Sigmoid colon (tissue), 7 donors: ENCODE results near the gene DIS3L2. TPM values are rescaled to one million over a fixed set of nuclear protein-coding genes. Genes with fewer than 3 reads are reported as not detected.
A peak's percentile ranks its signal among the peaks of the same experiment; 100 is the strongest.

ENCODE experiments used
- DNase-seq: peaks from one replicate; pipeline ENCODE4 v3.0.0-alpha.2; 2019
- H3K27ac ChIP-seq, 4 donors: fragments of 200-600 bp; sonication (generic); one replicate each; pipeline ENCODE4 v1.5.1; 2016 to 2019; ENCODE audit warnings: mild to moderate bottlenecking in 1 of 4
- H3K27me3 ChIP-seq, 3 donors: fragments of 200-600 bp; sonication (generic); one replicate each; pipeline ENCODE4 v1.5.1; 2019; ENCODE audit warnings: mild to moderate bottlenecking in 1 of 3
- H3K36me3 ChIP-seq, 4 donors: fragments of 200-600 bp; sonication (generic); one replicate each; pipeline ENCODE4 v1.5.1; 2016 to 2019
- H3K4me1 ChIP-seq, 4 donors: fragments of 200-600 bp; sonication (generic); one replicate each; pipeline ENCODE4 v1.5.1; 2017 to 2019
- H3K4me3 ChIP-seq, 4 donors: fragments of 200-600 bp; sonication (generic); one replicate each; pipeline ENCODE4 v1.5.1; 2017 to 2019; ENCODE audit warnings: mild to moderate bottlenecking in 2 of 4, moderate library complexity in 1 of 4
- H3K9me3 ChIP-seq, 4 donors: fragments of 200-600 bp in 3 of 4; sonication (generic) in 3 of 4; one replicate each; pipeline versions ENCODE4 v1.5.1 to v1.6.1; 2013 to 2019
- EP300 ChIP-seq, 4 donors: sonication (generic); formaldehyde crosslinking; IDR thresholded peaks; one replicate each; pipeline ENCODE4 v1.6.1; 2017; ENCODE audit warnings: antibody characterized with exemption in 4 of 4
- POLR2A ChIP-seq, 2 donors: fragments of 450-650 bp; IDR thresholded peaks; one replicate each; pipeline ENCODE4 v1.6.1; 2016; ENCODE audit warnings: antibody characterized with exemption in 2 of 2, mild to moderate bottlenecking in 2 of 2, moderate library complexity in 2 of 2
- POLR2AphosphoS5 ChIP-seq, 4 donors: sonication (generic); formaldehyde crosslinking; IDR thresholded peaks; one replicate each; pipeline ENCODE4 v1.6.1; 2017; ENCODE audit warnings: antibody characterized with exemption in 4 of 4
- WGBS, 2 donors: extraction: QIAGEN DNeasy Blood & Tissue Kit; methylation state at CpG; one replicate each; pipeline ENCODE4 v1.1.7; 2013; 5-methylcytosine and 5-hydroxymethylcytosine counted together
- intact Hi-C: fragments of 100-400 bp; cut with DNase I; formaldehyde crosslinking; loops from one replicate; pipeline ENCODE4 v1.15.1; 2023
- polyA plus RNA-seq, 3 donors: library from polyadenylated mRNA; stranded (reverse); fragments of 200-250 nt; gene quantifications; one replicate each; pipeline ENCODE4 v1.2.3, GENCODE V29; 2013
- total RNA-seq, 4 donors: library from RNA; depleted of rRNA; stranded (reverse); fragments of >200 nt; gene quantifications; one replicate each; pipeline ENCODE4 v1.1.0, GENCODE V29; 2016
- TF ChIP-seq, protein P1 (sequence below), 4 experiments: fragments of 450-650 bp in 3 of 4; fragments of 200-600 bp in 1 of 4; IDR thresholded peaks; one replicate each; pipeline ENCODE4 v1.5.1; 2016 to 2019; ENCODE audit warnings: antibody characterized with exemption in 4 of 4, mild to moderate bottlenecking in 3 of 4, moderate library complexity in 2 of 4
- donor health status: healthy with polysubstance abuse.
- donor health status: Bipolar disorder and iron deficiency.
- donor health status: healthy.

Gene DIS3L2
- total and polyA plus RNA-seq, 7 donors = 8.8 to 37.9 (median 22.5) TPM

DNA sequence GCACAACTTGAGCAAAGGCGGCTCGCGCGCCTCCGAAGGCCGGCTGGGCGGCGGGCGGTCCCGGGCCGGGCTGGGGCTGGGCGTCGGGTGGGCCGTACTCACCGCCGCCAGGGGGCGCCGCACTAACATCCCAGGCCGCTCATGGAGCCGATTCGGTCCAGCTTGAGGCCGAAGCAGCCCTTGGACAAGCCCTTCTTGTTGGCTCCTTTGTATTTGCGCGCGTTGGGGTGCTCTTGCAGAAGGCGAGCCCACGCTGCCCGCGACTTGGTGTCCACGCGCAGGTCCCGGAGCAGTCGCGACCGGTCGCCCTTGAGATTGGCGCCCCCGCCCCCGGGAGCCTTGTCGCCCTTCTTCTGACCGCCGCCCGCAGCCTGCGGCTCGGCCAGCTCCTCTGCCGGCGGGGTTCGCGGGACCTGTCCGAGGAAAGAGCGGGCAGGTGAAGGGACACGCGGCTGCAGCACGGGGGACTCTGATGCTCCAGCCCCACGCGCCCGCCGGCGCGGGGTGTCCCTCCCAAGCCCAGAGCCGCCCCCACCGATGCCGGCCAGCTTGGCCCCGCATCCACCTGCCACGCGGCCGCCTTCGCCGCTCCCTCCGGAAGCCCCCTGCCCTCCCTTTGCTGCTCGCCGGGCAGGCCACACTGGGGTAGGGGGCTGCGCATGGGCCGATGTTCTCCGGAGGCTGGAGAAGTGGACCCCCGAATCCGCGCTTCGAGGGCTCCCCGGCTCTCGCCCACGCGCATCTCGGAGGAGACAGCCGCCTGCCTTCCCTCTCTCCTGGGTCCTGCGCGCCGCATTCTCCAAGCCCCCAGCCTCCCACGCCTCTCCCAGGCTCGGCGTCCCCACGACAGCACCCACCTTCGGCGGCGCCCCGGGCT, 36.0 kb upstream of the DIS3L2 start:
- WGBS, 2 donors = 1 to 2% methylated on average over 96 of the region's 96 CpGs
- peak; percentile 90 for DNase-seq
- Histone ChIP-seq H3K9me3 (no peaks in the 10 kb centered on the region), H3K27me3 (peaks cover 15 to 85% (median 44%) of the 10 kb centered on the region in 3 donors), H3K4me3 (peak overlapping the region; percentile 13 to 48 (median 38)), H3K36me3 (no peaks in the 10 kb centered on the region), H3K27ac (no peak overlapping the region), H3K4me1 (peaks cover 0 to 29% (median 20%) of the 10 kb centered on the region in 4 donors)
- TF ChIP-seq EP300 (IDR thresholded peaks at IDR 0.05) = no peak
- TF ChIP-seq, protein P1, sequence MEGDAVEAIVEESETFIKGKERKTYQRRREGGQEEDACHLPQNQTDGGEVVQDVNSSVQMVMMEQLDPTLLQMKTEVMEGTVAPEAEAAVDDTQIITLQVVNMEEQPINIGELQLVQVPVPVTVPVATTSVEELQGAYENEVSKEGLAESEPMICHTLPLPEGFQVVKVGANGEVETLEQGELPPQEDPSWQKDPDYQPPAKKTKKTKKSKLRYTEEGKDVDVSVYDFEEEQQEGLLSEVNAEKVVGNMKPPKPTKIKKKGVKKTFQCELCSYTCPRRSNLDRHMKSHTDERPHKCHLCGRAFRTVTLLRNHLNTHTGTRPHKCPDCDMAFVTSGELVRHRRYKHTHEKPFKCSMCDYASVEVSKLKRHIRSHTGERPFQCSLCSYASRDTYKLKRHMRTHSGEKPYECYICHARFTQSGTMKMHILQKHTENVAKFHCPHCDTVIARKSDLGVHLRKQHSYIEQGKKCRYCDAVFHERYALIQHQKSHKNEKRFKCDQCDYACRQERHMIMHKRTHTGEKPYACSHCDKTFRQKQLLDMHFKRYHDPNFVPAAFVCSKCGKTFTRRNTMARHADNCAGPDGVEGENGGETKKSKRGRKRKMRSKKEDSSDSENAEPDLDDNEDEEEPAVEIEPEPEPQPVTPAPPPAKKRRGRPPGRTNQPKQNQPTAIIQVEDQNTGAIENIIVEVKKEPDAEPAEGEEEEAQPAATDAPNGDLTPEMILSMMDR (IDR thresholded peaks at IDR 0.05) = peak; percentile 37 to 91 (median 67)
- intact Hi-C loops = loop anchor here (1.0 to 2.0 kb wide), 2 partner anchors 217 to 401 kb away; no protein-coding TSS in a partner anchor

DNA sequence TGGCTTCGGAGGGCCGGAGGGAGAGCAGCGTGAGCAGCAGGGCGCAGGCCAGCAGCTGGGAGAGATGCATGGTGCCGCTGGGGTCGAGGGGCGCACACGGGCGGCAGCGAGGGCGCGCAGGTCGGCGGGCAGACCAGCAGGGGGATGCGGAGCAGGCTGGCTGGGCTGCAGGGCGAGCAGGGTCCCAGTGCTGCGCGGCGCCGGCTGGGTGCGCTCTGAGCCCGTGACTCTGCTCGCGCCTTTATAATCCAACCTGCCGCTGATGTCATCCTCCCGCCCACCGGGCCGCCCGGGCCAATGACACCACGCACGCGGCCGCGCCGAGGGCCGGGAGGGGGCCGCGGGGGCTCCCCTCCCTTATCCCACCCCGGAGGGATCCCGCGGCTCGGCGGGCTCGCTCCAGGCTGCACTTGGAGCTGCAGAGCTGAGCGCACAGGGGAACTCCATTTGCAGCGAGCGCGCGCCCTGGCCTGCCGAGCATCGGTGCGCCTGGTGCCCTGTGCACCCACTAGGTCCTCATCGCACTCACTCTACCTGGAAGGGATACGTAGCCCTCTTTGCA, 35.3 kb upstream of the DIS3L2 start, which contains the start of gene NPPC:
NPPC (minus strand) TSS at position 217 of the 562 bp plus-strand sequence; CDS start at position 70, 147 bp downstream.
- Histone ChIP-seq H3K4me1 (peaks cover 0 to 29% (median 20%) of the 10 kb centered on the region in 4 donors), H3K27ac (no peak within 1 kb of the TSS), H3K27me3 (peaks cover 15 to 78% (median 44%) of the 10 kb centered on the region in 3 donors), H3K9me3 (no peaks in the 10 kb centered on the region), H3K4me3 (peak within 1 kb of the TSS; percentile 13 to 48 (median 38)), H3K36me3 (no peaks in the 10 kb centered on the region)
- intact Hi-C loops = no loop called here
- DNase-seq = peak; percentile 76
- TF ChIP-seq EP300 (IDR thresholded peaks at IDR 0.05) (no peak), POLR2AphosphoS5 (IDR thresholded peaks at IDR 0.05) (peak in 2 of 4 donors; percentile 43 to 55), POLR2A (IDR thresholded peaks at IDR 0.05) (no peak)
- TF ChIP-seq, protein P1 (IDR thresholded peaks at IDR 0.05) = no peak
- WGBS, 2 donors = 0 to 1% methylated on average over 54 of the region's 54 CpGs

DNA sequence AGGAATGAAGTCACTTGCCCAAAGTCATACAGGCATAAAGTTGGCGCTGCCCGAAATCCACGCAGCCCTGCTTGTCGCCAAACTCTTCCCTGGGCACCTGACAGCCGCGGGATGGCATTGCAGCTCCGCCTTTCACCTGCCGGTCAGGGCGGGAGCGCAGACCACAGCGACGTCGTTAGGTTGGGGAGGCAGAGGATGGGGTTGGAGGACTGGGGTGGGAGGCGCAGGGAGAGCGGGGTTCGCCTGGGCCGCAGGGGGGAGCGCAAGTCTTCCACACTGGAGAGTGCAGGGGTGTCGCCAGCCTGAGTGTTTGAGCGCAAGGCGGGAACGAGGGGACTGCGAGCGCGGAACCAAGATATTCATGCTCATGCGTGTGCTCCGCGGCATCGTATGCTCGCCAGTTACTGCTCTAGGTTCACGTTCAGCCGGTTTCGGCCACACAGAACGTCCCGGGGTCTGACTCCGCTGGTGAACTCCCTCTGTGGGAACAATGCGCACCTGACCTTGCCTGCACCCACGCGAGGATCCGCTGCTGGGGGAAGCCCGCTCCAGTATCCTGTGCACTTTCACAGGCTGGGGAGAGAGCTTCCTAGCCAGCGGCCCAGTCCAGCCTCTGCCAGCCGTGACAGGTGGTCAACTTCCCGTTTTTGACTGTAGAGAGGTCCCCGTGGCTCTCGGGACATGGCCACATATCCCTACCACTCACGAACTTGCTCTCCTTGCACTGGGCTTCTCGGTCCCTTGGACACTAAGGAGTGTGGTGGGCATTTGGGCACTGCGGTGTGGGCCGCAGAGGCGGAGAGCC, 34.5 kb upstream of the DIS3L2 start:
- peak; percentile 62 for DNase-seq
- WGBS, 2 donors = 8 to 10% methylated on average over 51 of the region's 51 CpGs
- H3K4me3 ChIP-seq = peak overlapping the region in 3 of 4 donors; percentile 28 to 48 (median 48)
- H3K27me3 ChIP-seq = peaks cover 15 to 76% (median 44%) of the 10 kb centered on the region in 3 donors
- H3K27ac ChIP-seq = no peak overlapping the region
- no peaks in the 10 kb centered on the region for H3K36me3 ChIP-seq
- H3K4me1 ChIP-seq = peaks cover 0 to 29% (median 20%) of the 10 kb centered on the region in 4 donors
- TF ChIP-seq POLR2A (IDR thresholded peaks at IDR 0.05) (no peak), EP300 (IDR thresholded peaks at IDR 0.05) (no peak), POLR2AphosphoS5 (IDR thresholded peaks at IDR 0.05) (no peak)
- TF ChIP-seq, protein P1 (IDR thresholded peaks at IDR 0.05) = no peak
- H3K9me3 ChIP-seq = no peaks in the 10 kb centered on the region
- intact Hi-C loops = no loop called here

DNA sequence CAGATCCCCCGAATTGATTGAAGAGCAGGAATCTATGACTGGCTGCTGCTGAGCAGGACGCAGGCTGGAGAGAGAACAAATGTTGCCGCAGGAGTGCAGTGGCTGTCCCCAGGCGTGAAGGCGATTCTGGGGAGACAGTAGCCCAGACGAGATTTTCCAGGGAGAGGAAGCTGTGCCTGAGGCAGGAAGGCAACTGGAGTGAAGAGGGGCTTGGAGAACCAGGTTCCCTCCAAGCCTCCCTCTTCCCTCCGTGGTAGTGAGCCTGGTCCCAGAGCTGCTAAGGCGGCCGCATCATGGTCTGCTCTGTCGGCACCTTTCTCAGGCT, 34.0 kb upstream of the DIS3L2 start:
- Histone ChIP-seq H3K27ac (no peak overlapping the region), H3K4me1 (peaks cover 0 to 29% (median 20%) of the 10 kb centered on the region in 4 donors), H3K4me3 (no peak overlapping the region), H3K27me3 (peaks cover 15 to 72% (median 44%) of the 10 kb centered on the region in 3 donors), H3K36me3 (no peaks in the 10 kb centered on the region), H3K9me3 (no peaks in the 10 kb centered on the region)
- intact Hi-C loops = no loop called here
- 63 to 67% methylated on average over 10 of the region's 10 CpGs for WGBS, 2 donors
- DNase-seq = peak; percentile 46
- TF ChIP-seq EP300 (IDR thresholded peaks at IDR 0.05) (no peak), POLR2A (IDR thresholded peaks at IDR 0.05) (no peak), POLR2AphosphoS5 (IDR thresholded peaks at IDR 0.05) (no peak)
- TF ChIP-seq, protein P1 (IDR thresholded peaks at IDR 0.05) = no peak
